Measurements from ENCODE around the gene PRSS57.

PRSS57 gene

DNA sequence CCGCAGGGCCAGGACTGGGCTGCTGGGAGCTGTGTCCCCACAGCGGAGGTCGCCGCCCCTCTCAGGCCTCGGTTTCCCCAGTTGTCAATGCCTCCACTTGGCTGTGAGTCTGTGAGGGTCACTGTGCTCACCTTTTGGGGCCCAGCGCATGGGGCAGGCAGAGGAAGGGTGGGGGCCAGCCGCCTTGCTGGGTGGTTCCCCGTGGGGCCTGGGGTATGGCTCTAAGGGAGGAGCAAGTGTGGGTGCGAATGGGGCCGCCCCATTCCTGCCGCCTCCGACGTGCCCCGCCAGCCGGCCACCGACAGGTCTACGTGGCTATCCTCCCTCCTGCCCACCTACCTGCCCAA lies 56.4 kb downstream of the PRSS57 start:
- DNase-seq (ENCODE audit: low read depth), result no peak
